Effector memory CD4-positive, alpha-beta T cell (primary cell): ENCODE data around the gene NCK2.

Experiments used
- DNase-seq, 3 donors: peaks; one replicate each; pipeline ENCODE4 v3.0.0-alpha.2; 2020
- H3K27ac ChIP-seq: 2 replicates; pipeline ENCODE4 v1.7.0; 2013; ENCODE audit warnings: mild to moderate bottlenecking, low read length, moderate library complexity; ENCODE audit not compliant: insufficient read depth, poor library complexity, severe bottlenecking
- H3K27me3 ChIP-seq: replicated peaks from 2 replicates; pipeline ENCODE4 v1.7.0; 2013; ENCODE audit warnings: mild to moderate bottlenecking, low read length; ENCODE audit not compliant: insufficient read depth, control insufficient read depth, poor library complexity, severe bottlenecking
- H3K36me3 ChIP-seq: 2 replicates; pipeline ENCODE4 v1.7.0; 2013; ENCODE audit warnings: mild to moderate bottlenecking, low read length, moderate library complexity; ENCODE audit not compliant: control insufficient read depth, insufficient read depth
- H3K4me1 ChIP-seq: 2 replicates; pipeline ENCODE4 v1.7.0; 2013; ENCODE audit warnings: low read length, mild to moderate bottlenecking; ENCODE audit not compliant: control insufficient read depth, insufficient read depth, poor library complexity, severe bottlenecking
- H3K4me3 ChIP-seq: 2 replicates; pipeline ENCODE4 v1.7.0; 2013; ENCODE audit warnings: low read length, low read depth, mild to moderate bottlenecking; ENCODE audit not compliant: insufficient read depth, poor library complexity, severe bottlenecking
- H3K9me3 ChIP-seq: 2 replicates; pipeline ENCODE4 v1.7.0; 2013; ENCODE audit warnings: mild to moderate bottlenecking, low read length, moderate library complexity; ENCODE audit not compliant: control insufficient read depth

The NCK2 gene

DNA sequence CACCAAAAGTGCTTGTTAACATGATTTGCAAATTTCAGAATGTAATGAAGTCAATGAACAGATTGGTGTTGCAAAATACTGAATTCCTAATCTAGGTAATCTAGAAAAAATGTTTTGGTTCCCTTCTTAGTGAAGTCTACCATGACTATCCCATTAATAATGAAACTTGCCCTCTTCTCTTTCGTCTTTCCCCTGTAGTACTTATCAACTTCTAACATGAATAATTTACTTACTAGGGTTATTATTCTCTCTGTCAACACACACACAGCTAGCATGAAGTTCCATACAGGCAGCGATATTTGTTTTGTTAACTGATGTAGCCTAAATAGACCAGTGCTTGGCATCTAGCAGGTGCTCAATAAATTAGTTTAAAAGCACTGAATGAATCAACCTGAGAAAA lies 160.2 kb downstream of the NCK2 start:
- no peak for DNase-seq
- Histone ChIP-seq H3K27me3 (no peaks in the 10 kb centered on the region), H3K4me1 (peaks cover 4% of the 10 kb centered on the region), H3K9me3 (no peaks in the 10 kb centered on the region), H3K4me3 (no peak overlapping the region), H3K27ac (no peak overlapping the region), H3K36me3 (no peaks in the 10 kb centered on the region)

DNA sequence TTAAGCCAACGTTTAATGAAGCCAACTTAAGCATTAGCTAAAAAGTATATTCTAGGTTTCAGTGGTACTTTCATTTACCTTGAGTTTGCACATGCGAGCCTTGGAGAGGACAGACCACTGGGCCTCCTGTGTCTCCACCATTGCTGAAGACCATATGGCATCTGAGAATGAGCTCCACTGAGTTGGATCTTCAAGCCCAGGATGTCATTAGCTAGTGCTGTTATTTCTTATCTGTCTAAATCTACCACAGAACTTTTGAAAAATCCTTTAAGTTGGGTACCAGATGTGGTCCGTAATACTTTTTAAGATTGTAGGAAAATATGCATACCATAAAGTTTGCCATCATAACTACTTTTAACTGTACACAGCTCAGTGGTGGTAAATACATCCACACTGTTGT lies 161.8 kb downstream of the NCK2 start:
- no peak for DNase-seq
- Histone ChIP-seq H3K4me1 (peaks cover 4% of the 10 kb centered on the region), H3K9me3 (no peaks in the 10 kb centered on the region)

GRCh38 chr2:105907184-105907583 lies 162.5 kb downstream of the NCK2 start:
- H3K4me3 ChIP-seq: no peak overlapping the region
- H3K27me3 ChIP-seq: no peaks in the 10 kb centered on the region
- H3K9me3 ChIP-seq: no peaks in the 10 kb centered on the region
- H3K4me1 ChIP-seq: peaks cover 4% of the 10 kb centered on the region
- no peak overlapping the region for H3K27ac ChIP-seq
- DNase-seq: no peak
- no peaks in the 10 kb centered on the region for H3K36me3 ChIP-seq

More for the DNA sequence above, 161.8 kb downstream of the NCK2 start:
- Histone ChIP-seq H3K27me3 (no peaks in the 10 kb centered on the region), H3K36me3 (no peaks in the 10 kb centered on the region), H3K4me3 (no peak overlapping the region), H3K27ac (no peak overlapping the region)

DNA sequence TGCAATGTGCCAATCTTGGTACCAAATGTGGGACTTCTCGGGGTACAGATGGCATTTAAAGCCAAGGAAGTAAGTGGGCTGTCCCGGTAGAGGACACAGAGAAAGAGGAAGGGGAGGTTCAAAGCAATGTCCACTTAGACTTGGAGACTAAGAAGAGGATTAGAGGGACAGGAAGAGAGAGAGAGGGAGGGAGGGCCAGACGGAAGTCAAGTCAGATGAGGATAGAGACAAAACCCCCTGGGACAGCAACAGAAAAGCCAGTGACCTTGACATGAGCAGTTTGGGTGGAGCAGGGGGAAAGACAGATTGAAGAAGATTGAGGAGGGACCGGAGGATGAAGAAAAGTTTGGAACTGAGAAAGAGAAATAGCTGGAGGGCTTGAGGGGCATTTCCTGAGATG lies 164.5 kb downstream of the NCK2 start:
- Histone ChIP-seq H3K9me3 (no peaks in the 10 kb centered on the region), H3K36me3 (no peaks in the 10 kb centered on the region), H3K4me1 (peaks cover 4% of the 10 kb centered on the region), H3K27me3 (no peaks in the 10 kb centered on the region), H3K27ac (no peak overlapping the region), H3K4me3 (no peak overlapping the region)
- DNase-seq: no peak

DNA sequence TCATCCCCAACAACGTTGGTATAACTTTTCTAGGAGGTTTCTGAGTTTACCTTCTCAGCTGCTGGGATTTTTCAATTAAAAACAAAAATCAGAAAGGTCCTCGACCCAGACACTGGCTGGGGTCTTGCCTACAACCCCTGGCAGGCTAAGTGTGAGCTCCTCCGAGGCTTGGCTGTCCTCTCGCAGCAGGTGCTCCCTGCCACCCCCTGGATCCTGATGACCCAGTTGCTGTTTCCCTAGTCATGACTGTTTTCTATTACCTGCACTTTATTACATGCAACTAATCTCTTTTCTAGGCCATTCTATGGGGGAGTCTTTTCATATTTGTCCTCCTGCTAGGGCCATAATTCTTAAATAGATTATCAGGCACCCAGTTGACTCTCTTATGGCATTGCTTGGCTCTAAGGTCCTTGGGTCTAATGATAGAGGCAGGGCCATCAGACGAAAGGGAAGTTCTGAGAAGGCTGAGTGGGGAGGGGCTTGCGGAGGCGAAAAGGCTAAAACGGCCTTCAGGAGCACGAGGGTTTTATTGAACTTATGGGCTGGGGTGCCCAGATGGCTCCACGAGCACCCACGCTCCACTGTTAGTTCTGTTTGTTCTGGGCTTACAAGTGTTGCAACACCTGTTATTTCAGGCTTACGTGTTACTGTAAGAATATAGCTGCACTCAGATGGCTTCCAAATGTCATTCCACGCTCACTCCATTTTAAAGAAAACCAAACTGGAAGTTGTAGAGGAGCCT lies 166.0 kb downstream of the NCK2 start:
- DNase-seq: no peak
- no peaks in the 10 kb centered on the region for H3K36me3 ChIP-seq
- H3K4me3 ChIP-seq: no peak overlapping the region
- no peak overlapping the region for H3K27ac ChIP-seq
- peaks cover 5% of the 10 kb centered on the region for H3K9me3 ChIP-seq
- peaks cover 4% of the 10 kb centered on the region for H3K4me1 ChIP-seq
- no peaks in the 10 kb centered on the region for H3K27me3 ChIP-seq

GRCh38 chr2:105911425-105911824 lies 166.7 kb downstream of the NCK2 start:
- Histone ChIP-seq H3K4me1 (no peaks in the 10 kb centered on the region), H3K4me3 (no peak overlapping the region), H3K36me3 (no peaks in the 10 kb centered on the region), H3K27me3 (no peaks in the 10 kb centered on the region), H3K9me3 (peaks cover 5% of the 10 kb centered on the region), H3K27ac (no peak overlapping the region)
- DNase-seq: no peak

DNA sequence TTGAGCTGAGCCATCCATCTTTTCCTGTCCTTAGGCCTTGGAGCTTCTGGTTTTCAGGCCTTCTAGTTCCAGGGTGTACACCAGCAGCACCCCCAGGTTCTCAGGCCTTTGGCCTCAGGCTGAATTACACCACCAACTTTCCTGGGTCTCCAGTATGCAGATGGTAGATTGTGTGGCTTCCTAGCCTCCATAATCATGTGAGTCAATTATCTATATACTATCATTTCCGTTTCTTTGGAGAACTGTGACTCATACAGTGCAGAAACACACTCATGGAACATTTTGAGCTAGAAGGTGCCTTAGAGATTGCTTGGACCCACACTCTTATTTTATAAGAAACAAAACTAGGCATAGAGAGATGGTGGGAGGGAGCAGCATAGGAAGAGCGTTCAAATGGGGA lies 167.4 kb downstream of the NCK2 start:
- H3K27me3 ChIP-seq: no peaks in the 10 kb centered on the region
- no peaks in the 10 kb centered on the region for H3K36me3 ChIP-seq
- no peak overlapping the region for H3K4me3 ChIP-seq
- no peak overlapping the region for H3K27ac ChIP-seq
- H3K9me3 ChIP-seq: peaks cover 5% of the 10 kb centered on the region
- no peak for DNase-seq
- H3K4me1 ChIP-seq: no peaks in the 10 kb centered on the region

DNA sequence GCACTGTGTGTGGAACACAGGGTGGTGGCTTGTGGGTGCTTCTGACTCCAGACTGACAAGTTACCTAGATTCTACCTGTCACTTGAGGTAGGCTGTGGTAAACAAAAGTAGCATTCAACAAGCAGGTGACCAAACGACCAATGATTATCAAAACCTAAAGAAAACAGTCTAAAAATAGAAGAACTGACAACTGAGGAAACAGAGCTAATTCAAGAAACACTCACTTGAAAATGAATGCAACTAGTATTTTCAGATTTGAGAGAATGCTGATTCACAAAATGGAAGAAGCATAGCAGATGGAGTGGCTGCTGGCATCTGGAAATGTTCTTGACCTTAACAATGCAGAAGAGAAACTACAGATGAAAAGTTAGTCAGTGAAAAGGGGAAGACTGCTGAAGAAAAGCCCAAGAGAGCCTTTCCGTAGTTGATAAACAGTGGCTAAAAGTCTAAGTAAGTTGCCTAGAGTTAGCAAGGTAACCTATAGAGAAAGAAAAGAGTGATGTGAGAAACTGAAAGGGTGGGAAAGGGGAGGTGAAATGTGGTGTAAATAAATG lies 170.4 kb downstream of the NCK2 start:
- no peak for DNase-seq
- Histone ChIP-seq H3K36me3 (no peaks in the 10 kb centered on the region), H3K9me3 (peaks cover 5% of the 10 kb centered on the region), H3K27me3 (no peaks in the 10 kb centered on the region), H3K27ac (no peak overlapping the region), H3K4me1 (peaks cover 7% of the 10 kb centered on the region), H3K4me3 (no peak overlapping the region)

DNA sequence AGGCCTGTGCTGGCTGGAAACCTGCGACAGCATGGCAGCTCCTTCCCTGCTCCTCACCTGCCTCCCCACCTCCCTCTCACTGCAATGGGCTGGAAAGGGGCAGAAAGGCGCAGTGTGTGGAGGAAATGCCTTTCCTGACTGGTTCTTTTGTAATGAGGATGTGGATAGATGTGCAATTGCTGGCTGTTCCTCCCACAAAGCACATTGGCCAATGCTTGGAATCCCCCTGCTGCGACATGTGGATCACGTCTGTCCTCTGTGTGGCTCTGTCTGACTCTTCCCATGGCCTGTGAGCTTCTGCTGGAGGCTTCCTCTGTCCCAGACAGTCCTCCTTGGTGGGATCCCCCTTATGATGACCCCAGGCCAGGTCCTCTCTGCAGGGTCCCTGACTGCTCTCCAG lies 172.5 kb downstream of the NCK2 start:
- no peak overlapping the region for H3K27ac ChIP-seq
- H3K27me3 ChIP-seq: no peaks in the 10 kb centered on the region
- H3K4me1 ChIP-seq: peaks cover 7% of the 10 kb centered on the region
- H3K36me3 ChIP-seq: no peaks in the 10 kb centered on the region
- peaks cover 5% of the 10 kb centered on the region for H3K9me3 ChIP-seq
- DNase-seq: no peak
- H3K4me3 ChIP-seq: no peak overlapping the region

- Histone ChIP-seq H3K4me3 (no peak overlapping the region), H3K27ac (no peak overlapping the region), H3K9me3 (peaks cover 5% of the 10 kb centered on the region), H3K27me3 (no peaks in the 10 kb centered on the region), H3K4me1 (peaks cover 7% of the 10 kb centered on the region), H3K36me3 (no peaks in the 10 kb centered on the region)
- no peak for DNase-seq
Observed at GRCh38 chr2:105917688-105918087, 173.0 kb downstream of the NCK2 start.
